ENCODE data around the gene PAWR. TPM values are rescaled to one million over a fixed set of nuclear protein-coding genes. Genes with fewer than 3 reads are reported as not detected.
A peak's percentile ranks its signal among the peaks of the same experiment; 100 is the strongest.
"Not testable (repeated sequence)": the region's sequence is repeated elsewhere in the genome, so short reads cannot be mapped to it uniquely, and the experiment has no call there.

Gene PAWR
- total RNA-seq, 1 donor from 2014 or later: 204 TPM

GRCh38 chr12:79629561-79629960 is 61.2 kb downstream of the PAWR start:
- H3K27me3 ChIP-seq (ENCODE audit: insufficient read depth, low read length): no peaks in the 10 kb centered on the region
- FAIRE-seq (no peak), DNase-seq (ENCODE audit: low read depth) (no peak)
- H4K20me1 ChIP-seq (ENCODE audit: insufficient read depth, low read length): peaks cover 43% of the 10 kb centered on the region
- H3K9me3 ChIP-seq (ENCODE audit: insufficient read depth, low read depth, low read length): no peaks in the 10 kb centered on the region
- H3K4me1 Mint-ChIP-seq (ENCODE audit: low read depth, unreplicated experiment): peaks cover 3% of the 10 kb centered on the region
- no peak overlapping the region for H3K4me3 Mint-ChIP-seq (ENCODE audit: unreplicated experiment)
- H3K4me2 ChIP-seq (ENCODE audit: low read length): no peak overlapping the region
- H3K4me1 ChIP-seq (ENCODE audit: insufficient read depth, low read length): peaks cover 2% of the 10 kb centered on the region
- no peak overlapping the region for H3K4me3 ChIP-seq (ENCODE audit: insufficient read depth, low read depth, low read length)
- H3K36me3 Mint-ChIP-seq (ENCODE audit: low read depth, unreplicated experiment): peaks cover 7% of the 10 kb centered on the region
- no peak overlapping the region for H3K27ac ChIP-seq (ENCODE audit: low read depth, low read length)
- H3K36me3 ChIP-seq (ENCODE audit: insufficient read depth, low read length): no peaks in the 10 kb centered on the region
- TF ChIP-seq EZH2 (IDR thresholded peaks at IDR 0.05; ENCODE audit: insufficient read depth, low read length): no peak
- TF ChIP-seq, protein P1, sequence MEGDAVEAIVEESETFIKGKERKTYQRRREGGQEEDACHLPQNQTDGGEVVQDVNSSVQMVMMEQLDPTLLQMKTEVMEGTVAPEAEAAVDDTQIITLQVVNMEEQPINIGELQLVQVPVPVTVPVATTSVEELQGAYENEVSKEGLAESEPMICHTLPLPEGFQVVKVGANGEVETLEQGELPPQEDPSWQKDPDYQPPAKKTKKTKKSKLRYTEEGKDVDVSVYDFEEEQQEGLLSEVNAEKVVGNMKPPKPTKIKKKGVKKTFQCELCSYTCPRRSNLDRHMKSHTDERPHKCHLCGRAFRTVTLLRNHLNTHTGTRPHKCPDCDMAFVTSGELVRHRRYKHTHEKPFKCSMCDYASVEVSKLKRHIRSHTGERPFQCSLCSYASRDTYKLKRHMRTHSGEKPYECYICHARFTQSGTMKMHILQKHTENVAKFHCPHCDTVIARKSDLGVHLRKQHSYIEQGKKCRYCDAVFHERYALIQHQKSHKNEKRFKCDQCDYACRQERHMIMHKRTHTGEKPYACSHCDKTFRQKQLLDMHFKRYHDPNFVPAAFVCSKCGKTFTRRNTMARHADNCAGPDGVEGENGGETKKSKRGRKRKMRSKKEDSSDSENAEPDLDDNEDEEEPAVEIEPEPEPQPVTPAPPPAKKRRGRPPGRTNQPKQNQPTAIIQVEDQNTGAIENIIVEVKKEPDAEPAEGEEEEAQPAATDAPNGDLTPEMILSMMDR (IDR thresholded peaks at IDR 0.05; ENCODE audit: insufficient read depth, low read depth, low read length): no peak
- no peak overlapping the region for H3K27ac Mint-ChIP-seq (ENCODE audit: unreplicated experiment)
- peaks cover 75% of the 10 kb centered on the region for H3K79me2 ChIP-seq (ENCODE audit: insufficient read depth, low read length)
- no peak overlapping the region for H3K9ac ChIP-seq (ENCODE audit: low read length)
- no peak overlapping the region for H2AFZ ChIP-seq (ENCODE audit: low read depth, low read length)
- peaks cover 3% of the 10 kb centered on the region for H3K9me3 Mint-ChIP-seq (ENCODE audit: unreplicated experiment)
- no peaks in the 10 kb centered on the region for H3K27me3 Mint-ChIP-seq (ENCODE audit: low read depth, unreplicated experiment)

DNA sequence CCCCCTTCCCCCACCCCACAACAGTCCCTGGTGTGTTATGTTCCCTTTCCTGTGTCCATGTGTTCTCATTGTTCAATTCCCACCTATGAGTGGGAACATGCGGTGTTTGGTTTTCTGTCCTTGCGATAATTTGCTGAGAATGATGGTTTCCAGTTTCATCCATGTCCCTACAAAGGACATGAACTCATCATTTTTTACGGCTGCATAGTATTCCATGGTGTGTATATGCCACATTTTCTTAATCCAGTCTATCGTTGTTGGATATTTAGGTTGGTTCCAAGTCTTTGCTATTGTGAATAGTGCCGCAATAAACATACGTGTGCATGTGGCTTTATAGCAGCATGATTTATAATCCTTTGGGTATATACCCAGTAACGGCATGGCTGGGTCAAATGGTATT is 64.0 kb downstream of the PAWR start:
- H3K9me3 Mint-ChIP-seq (ENCODE audit: unreplicated experiment); H3K4me3 ChIP-seq (ENCODE audit: insufficient read depth, low read depth, low read length); H3K27ac Mint-ChIP-seq (ENCODE audit: unreplicated experiment); H3K27me3 Mint-ChIP-seq (ENCODE audit: low read depth, unreplicated experiment); H3K4me3 Mint-ChIP-seq (ENCODE audit: unreplicated experiment); H2AFZ ChIP-seq (ENCODE audit: low read depth, low read length); H3K9me3 ChIP-seq (ENCODE audit: insufficient read depth, low read depth, low read length); H3K4me2 ChIP-seq (ENCODE audit: low read length); H3K4me1 Mint-ChIP-seq (ENCODE audit: low read depth, unreplicated experiment); H3K4me1 ChIP-seq (ENCODE audit: insufficient read depth, low read length); H3K36me3 ChIP-seq (ENCODE audit: insufficient read depth, low read length); H3K9ac ChIP-seq (ENCODE audit: low read length); H3K27me3 ChIP-seq (ENCODE audit: insufficient read depth, low read length); DNase-seq (ENCODE audit: low read depth); FAIRE-seq; H3K27ac ChIP-seq (ENCODE audit: low read depth, low read length): not testable (repeated sequence)
- peaks cover 45% of the 10 kb centered on the region for H4K20me1 ChIP-seq (ENCODE audit: insufficient read depth, low read length)
- H3K79me2 ChIP-seq (ENCODE audit: insufficient read depth, low read length): peaks cover 77% of the 10 kb centered on the region
- peaks cover 11% of the 10 kb centered on the region for H3K36me3 Mint-ChIP-seq (ENCODE audit: low read depth, unreplicated experiment)

- Histone ChIP-seq H2AFZ (ENCODE audit: low read depth, low read length) (no peak overlapping the region), H3K9me3 (ENCODE audit: insufficient read depth, low read depth, low read length) (no peaks in the 10 kb centered on the region), H3K27ac (ENCODE audit: low read depth, low read length) (no peak overlapping the region), H3K79me2 (ENCODE audit: insufficient read depth, low read length) (peaks cover 75% of the 10 kb centered on the region), H3K27me3 (ENCODE audit: insufficient read depth, low read length) (no peaks in the 10 kb centered on the region), H3K9ac (ENCODE audit: low read length) (no peak overlapping the region), H3K4me2 (ENCODE audit: low read length) (no peak overlapping the region), H3K4me1 (ENCODE audit: insufficient read depth, low read length) (no peaks in the 10 kb centered on the region), H4K20me1 (ENCODE audit: insufficient read depth, low read length) (peaks cover 47% of the 10 kb centered on the region), H3K36me3 (ENCODE audit: insufficient read depth, low read length) (peaks cover 14% of the 10 kb centered on the region), H3K4me3 (ENCODE audit: insufficient read depth, low read depth, low read length) (no peak overlapping the region)
- peak; percentile 65 for DNase-seq (ENCODE audit: low read depth)
- H3K4me1 Mint-ChIP-seq (ENCODE audit: low read depth, unreplicated experiment): peaks cover 9% of the 10 kb centered on the region
- no peak overlapping the region for H3K27ac Mint-ChIP-seq (ENCODE audit: unreplicated experiment)
- H3K27me3 Mint-ChIP-seq (ENCODE audit: low read depth, unreplicated experiment): no peaks in the 10 kb centered on the region
- no peak for FAIRE-seq
- peaks cover 17% of the 10 kb centered on the region for H3K36me3 Mint-ChIP-seq (ENCODE audit: low read depth, unreplicated experiment)
- H3K4me3 Mint-ChIP-seq (ENCODE audit: unreplicated experiment): no peak overlapping the region
- peaks cover 3% of the 10 kb centered on the region for H3K9me3 Mint-ChIP-seq (ENCODE audit: unreplicated experiment)
- no peak for TF ChIP-seq EZH2 (IDR thresholded peaks at IDR 0.05; ENCODE audit: insufficient read depth, low read length)
- TF ChIP-seq, protein P1 (IDR thresholded peaks at IDR 0.05; ENCODE audit: insufficient read depth, low read depth, low read length): no peak
These were observed 66.4 kb downstream of the PAWR start for GRCh38 chr12:79624378-79624777.
